GM12891 (cell line): Measurements from ENCODE around the gene TRPV5.

Experiments
- POLR2A ChIP-seq: IDR thresholded peaks from 2 replicates; pipeline ENCODE4 v1.6.1; 2011; ENCODE audit warnings: low read depth, low read length, control low read depth
- POLR2AphosphoS5 ChIP-seq: IDR thresholded peaks from 2 replicates; pipeline ENCODE4 v1.6.1; 2011; ENCODE audit warnings: low read depth, low read length, control low read depth
- POU2F2 ChIP-seq: IDR thresholded peaks from 2 replicates; pipeline ENCODE4 v1.6.1; 2011; ENCODE audit warnings: low read depth, mild to moderate bottlenecking, control low read depth, low read length, moderate library complexity
- SPI1 ChIP-seq: IDR thresholded peaks from 2 replicates; pipeline ENCODE4 v1.6.1; 2011; ENCODE audit warnings: low read depth, low read length, control low read depth
- TAF1 ChIP-seq: IDR thresholded peaks from 2 replicates; pipeline ENCODE4 v1.6.1; 2011; ENCODE audit warnings: low read depth, low read length, control low read depth

- TF ChIP-seq POLR2A (no peak), POLR2AphosphoS5 (no peak), TAF1 (no peak), SPI1 (no peak), POU2F2 (no peak)
These were observed 18.2 kb downstream of the TRPV5 start for GRCh38 chr7:142915315-142915714.
